H9 (cell line): ENCODE measurements around the gene ZNF423. TPM values are rescaled to one million over a fixed set of nuclear protein-coding genes. Genes with fewer than 3 reads are reported as not detected.

Experiments
- DNase-seq: peaks from one replicate; pipeline ENCODE4 v3.0.0-alpha.2; 2017
- H2AFZ ChIP-seq: one replicate; pipeline ENCODE4 v1.6.1; 2013; ENCODE audit warnings: mild to moderate bottlenecking, low read length, control low read depth, moderate library complexity
- H2AK5ac ChIP-seq: 2 replicates; pipeline ENCODE4 v1.6.1; 2013; ENCODE audit warnings: low read length, control low read depth, mixed read lengths; ENCODE audit not compliant: insufficient read length
- H2BK120ac ChIP-seq: one replicate; pipeline ENCODE4 v1.6.1; 2013; ENCODE audit warnings: low read depth, mild to moderate bottlenecking, low read length, control low read depth, inconsistent platforms; ENCODE audit not compliant: poor library complexity, severe bottlenecking
- H2BK12ac ChIP-seq: 2 replicates; pipeline ENCODE4 v1.6.1; 2013; ENCODE audit warnings: low read length, control low read depth, mixed read lengths, low read depth; ENCODE audit not compliant: insufficient read length
- H2BK15ac ChIP-seq: 2 replicates; pipeline ENCODE4 v1.6.1; 2013; ENCODE audit warnings: low read depth, low read length, control low read depth
- H2BK20ac ChIP-seq: one replicate; pipeline ENCODE4 v1.6.1; 2013; ENCODE audit warnings: low read depth, mild to moderate bottlenecking, low read length, control low read depth, inconsistent platforms; ENCODE audit not compliant: poor library complexity, severe bottlenecking
- H2BK5ac ChIP-seq: 2 replicates; pipeline ENCODE4 v1.6.1; 2013; ENCODE audit warnings: low read length, control low read depth, mixed read lengths; ENCODE audit not compliant: insufficient read length
- H3K14ac ChIP-seq: 2 replicates; pipeline ENCODE4 v1.6.1; 2013; ENCODE audit warnings: low read length, control low read depth; ENCODE audit not compliant: insufficient read depth
- H3K18ac ChIP-seq: 2 replicates; pipeline ENCODE4 v1.6.1; 2013; ENCODE audit warnings: low read depth, mild to moderate bottlenecking, mixed read lengths, low read length, control low read depth; ENCODE audit not compliant: insufficient read length
- H3K23ac ChIP-seq: 2 replicates; pipeline ENCODE4 v1.6.1; 2013; ENCODE audit warnings: low read length, control low read depth, mixed read lengths, low read depth; ENCODE audit not compliant: insufficient read length
- H3K23me2 ChIP-seq: 2 replicates; pipeline ENCODE4 v1.6.1; 2013; ENCODE audit warnings: low read depth, mild to moderate bottlenecking, mixed read lengths, low read length, control low read depth; ENCODE audit not compliant: insufficient read length, poor library complexity, severe bottlenecking
- H3K27ac ChIP-seq: 2 replicates; pipeline ENCODE4 v1.5.1; 2013; ENCODE audit warnings: low read length, control low read depth, mixed read lengths, low read depth; ENCODE audit not compliant: insufficient read length
- H3K27me3 ChIP-seq: 2 replicates; pipeline ENCODE4 v1.6.1; 2013; ENCODE audit warnings: low read length, control low read depth, inconsistent platforms; ENCODE audit not compliant: insufficient read depth
- H3K4ac ChIP-seq: 2 replicates; pipeline ENCODE4 v1.6.1; 2013; ENCODE audit warnings: low read depth, mild to moderate bottlenecking, control low read depth, inconsistent platforms, low read length, moderate library complexity
- H3K4me1 ChIP-seq: 2 replicates; pipeline ENCODE4 v1.6.1; 2013; ENCODE audit warnings: low read length, control low read depth, inconsistent platforms; ENCODE audit not compliant: insufficient read depth
- H3K4me2 ChIP-seq: 2 replicates; pipeline ENCODE4 v1.6.1; 2013; ENCODE audit warnings: low read length, control low read depth, mixed read lengths; ENCODE audit not compliant: insufficient read length, insufficient read depth
- H3K56ac ChIP-seq: 2 replicates; pipeline ENCODE4 v1.6.1; 2013; ENCODE audit warnings: low read depth, mild to moderate bottlenecking, mixed read lengths, low read length, control low read depth; ENCODE audit not compliant: insufficient read length
- H3K79me1 ChIP-seq: 2 replicates; pipeline ENCODE4 v1.6.1; 2013; ENCODE audit warnings: low read depth, mild to moderate bottlenecking, moderate library complexity, low read length, control low read depth, inconsistent platforms; ENCODE audit not compliant: insufficient read depth, poor library complexity, severe bottlenecking
- H3K79me2 ChIP-seq: 2 replicates; pipeline ENCODE4 v1.6.1; 2013; ENCODE audit warnings: low read length, control low read depth, inconsistent platforms; ENCODE audit not compliant: insufficient read depth
- H3K9ac ChIP-seq: 2 replicates; pipeline ENCODE4 v1.6.1; 2013; ENCODE audit warnings: low read length, control low read depth, mixed read lengths; ENCODE audit not compliant: insufficient read length; ENCODE audit errors: extremely low read depth
- H3K9me3 ChIP-seq: one replicate; pipeline ENCODE4 v1.6.1; 2013; ENCODE audit warnings: low read depth, low read length, inconsistent platforms; ENCODE audit not compliant: control insufficient read depth
- H3T11ph ChIP-seq: one replicate; pipeline ENCODE4 v1.6.1; 2013; ENCODE audit warnings: mild to moderate bottlenecking, low read length, control low read depth, inconsistent platforms
- H4K20me1 ChIP-seq: one replicate; pipeline ENCODE4 v1.6.1; 2013; ENCODE audit not compliant: control insufficient read depth, insufficient read length, insufficient read depth
- H4K5ac ChIP-seq: 2 replicates; pipeline ENCODE4 v1.6.1; 2013; ENCODE audit warnings: low read depth, mild to moderate bottlenecking, mixed read lengths, low read length, control low read depth; ENCODE audit not compliant: insufficient read length
- H4K8ac ChIP-seq: replicated peaks from 2 replicates; pipeline ENCODE4 v1.6.1; 2013; ENCODE audit warnings: low read length, control low read depth, mixed read lengths, low read depth; ENCODE audit not compliant: insufficient read length
- H4K91ac ChIP-seq: 2 replicates; pipeline ENCODE4 v1.6.1; 2013; ENCODE audit warnings: low read depth, mild to moderate bottlenecking, moderate library complexity, mixed read lengths, low read length, control low read depth; ENCODE audit not compliant: insufficient read length
- H3K27ac Mint-ChIP-seq, 3 experiments: 2 replicates in 2 of 3; 3 replicates in 1 of 3; pipeline ENCODE4 v1.8.0; 2020 to 2021; ENCODE audit warnings: mixed read lengths in 3 of 3, mild to moderate bottlenecking in 1 of 3, moderate library complexity in 1 of 3
- H3K27me3 Mint-ChIP-seq: 2 replicates; pipeline ENCODE4 v1.8.0; 2021; ENCODE audit warnings: low read depth, mild to moderate bottlenecking, moderate library complexity, mixed read lengths
- H3K36me3 Mint-ChIP-seq, 3 experiments: 2 replicates in 2 of 3; 3 replicates in 1 of 3; pipeline ENCODE4 v1.8.0; 2020 to 2021; ENCODE audit warnings: low read depth in 3 of 3, mixed read lengths in 3 of 3; ENCODE audit not compliant: insufficient read depth in 1 of 3
- H3K4me1 Mint-ChIP-seq, 2 experiments: 2 replicates each; pipeline ENCODE4 v1.8.0; 2020; ENCODE audit warnings: mixed read lengths in 2 of 2
- H3K4me3 Mint-ChIP-seq, 2 experiments: 2 replicates in 1 of 2; 3 replicates in 1 of 2; pipeline ENCODE4 v1.8.0; 2020 to 2021; ENCODE audit warnings: mild to moderate bottlenecking in 2 of 2, mixed read lengths in 2 of 2, moderate library complexity in 1 of 2
- H3K9me3 Mint-ChIP-seq, 2 experiments: 2 replicates in 1 of 2; 3 replicates in 1 of 2; pipeline ENCODE4 v1.8.0; 2020; ENCODE audit warnings: mild to moderate bottlenecking in 2 of 2, mixed read lengths in 2 of 2, moderate library complexity in 1 of 2
- WGBS: extraction: QIAGEN DNeasy Blood & Tissue Kit; methylation state at CpG from one replicate; pipeline ENCODE4 v1.1.7; 2013; ENCODE audit warnings: missing lambda C conversion rate, low lambda C conversion rate, mixed read lengths; ENCODE audit not compliant: insufficient read length; ENCODE audit errors: extremely low coverage; 5-methylcytosine and 5-hydroxymethylcytosine counted together
- total RNA-seq: library from RNA; stranded (reverse); gene quantifications from 2 replicates; pipeline ENCODE4 v1.2.1, GENCODE V29; 2021
- TF ChIP-seq, protein P1 (sequence below): fragments of 200-600 bp; sonication (generic); conservative IDR thresholded peaks from 3 replicates; pipeline ENCODE4 v1.8.0; 2021; ENCODE audit warnings: antibody characterized with exemption, mild to moderate bottlenecking

The ZNF423 gene
- total RNA-seq, 1 experiment from 2014 or later: 51.5 TPM

- Histone ChIP-seq H3K56ac (no peak overlapping the region), H3K4me1 (no peaks in the 10 kb centered on the region), H3K4ac (no peak overlapping the region), H4K5ac (no peak overlapping the region), H3K18ac (no peak overlapping the region), H3K23me2 (no peaks in the 10 kb centered on the region), H2BK120ac (no peak overlapping the region), H3T11ph (no peak overlapping the region), H3K79me2 (no peaks in the 10 kb centered on the region), H4K20me1 (no peaks in the 10 kb centered on the region), H3K9me3 (no peaks in the 10 kb centered on the region), H3K23ac (no peak overlapping the region), H2BK20ac (no peak overlapping the region), H3K79me1 (no peaks in the 10 kb centered on the region), H3K14ac (no peak overlapping the region), H2BK15ac (no peak overlapping the region), H3K4me2 (no peak overlapping the region), H3K27ac (no peak overlapping the region), H4K91ac (no peak overlapping the region), H4K8ac (no peak overlapping the region), H2AFZ (no peak overlapping the region), H3K9ac (no peak overlapping the region), H2BK5ac (no peak overlapping the region), H2BK12ac (no peak overlapping the region), H2AK5ac (no peak overlapping the region), H3K27me3 (no peaks in the 10 kb centered on the region)
- peaks cover 0 to 4% (median 1%) of the 10 kb centered on the region in 3 experiments; a peak in 2 of 7 replicates for H3K36me3 Mint-ChIP-seq
- H3K27ac Mint-ChIP-seq: no peak overlapping the region
- peaks cover 9% of the 10 kb centered on the region for H3K27me3 Mint-ChIP-seq
- no peak for DNase-seq
- no CpG with 5 or more reads among the region's 4 CpGs for WGBS
- H3K4me1 Mint-ChIP-seq: peaks cover 18 to 21% of the 10 kb centered on the region in 2 experiments
- TF ChIP-seq, protein P1, sequence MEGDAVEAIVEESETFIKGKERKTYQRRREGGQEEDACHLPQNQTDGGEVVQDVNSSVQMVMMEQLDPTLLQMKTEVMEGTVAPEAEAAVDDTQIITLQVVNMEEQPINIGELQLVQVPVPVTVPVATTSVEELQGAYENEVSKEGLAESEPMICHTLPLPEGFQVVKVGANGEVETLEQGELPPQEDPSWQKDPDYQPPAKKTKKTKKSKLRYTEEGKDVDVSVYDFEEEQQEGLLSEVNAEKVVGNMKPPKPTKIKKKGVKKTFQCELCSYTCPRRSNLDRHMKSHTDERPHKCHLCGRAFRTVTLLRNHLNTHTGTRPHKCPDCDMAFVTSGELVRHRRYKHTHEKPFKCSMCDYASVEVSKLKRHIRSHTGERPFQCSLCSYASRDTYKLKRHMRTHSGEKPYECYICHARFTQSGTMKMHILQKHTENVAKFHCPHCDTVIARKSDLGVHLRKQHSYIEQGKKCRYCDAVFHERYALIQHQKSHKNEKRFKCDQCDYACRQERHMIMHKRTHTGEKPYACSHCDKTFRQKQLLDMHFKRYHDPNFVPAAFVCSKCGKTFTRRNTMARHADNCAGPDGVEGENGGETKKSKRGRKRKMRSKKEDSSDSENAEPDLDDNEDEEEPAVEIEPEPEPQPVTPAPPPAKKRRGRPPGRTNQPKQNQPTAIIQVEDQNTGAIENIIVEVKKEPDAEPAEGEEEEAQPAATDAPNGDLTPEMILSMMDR: no peak
- H3K9me3 Mint-ChIP-seq: no peaks in the 10 kb centered on the region; a peak in 1 of 5 replicates
- no peak overlapping the region for H3K4me3 Mint-ChIP-seq
Observed at GRCh38 chr16:49488336-49488735, 367.6 kb downstream of the ZNF423 start.
